ENCODE data around the gene ZCCHC24. TPM values are rescaled to one million over a fixed set of nuclear protein-coding genes. Genes with fewer than 3 reads are reported as not detected.
"Not testable (repeated sequence)": the region's sequence is repeated elsewhere in the genome, so short reads cannot be mapped to it uniquely, and the experiment has no call there.

ZCCHC24 gene
- total RNA-seq, 4 donors from 2014 or later = 2.8 to 39.6 (median 9.3) TPM

- Histone ChIP-seq H3K4me3 (no peak overlapping the region), H3K9me3 (no peaks in the 10 kb centered on the region), H3K36me3 (no peaks in the 10 kb centered on the region), H3K27me3 (no peaks in the 10 kb centered on the region), H3K27ac (no peak overlapping the region), H3K4me1 (peaks cover 0 to 6% (median 2%) of the 10 kb centered on the region in 4 donors)
- DNase-seq = peak in 1 of 3 donors; percentile 26
- TF ChIP-seq POLR2A (IDR thresholded peaks at IDR 0.05) (no peak), CTCF (IDR thresholded peaks at IDR 0.05) (no peak)
Measured at GRCh38 chr10:79335094-79335469, 110.3 kb downstream of the ZCCHC24 start.

- no peak for TF ChIP-seq CTCF (IDR thresholded peaks at IDR 0.05)
- no peak for TF ChIP-seq POLR2A (IDR thresholded peaks at IDR 0.05)
- Histone ChIP-seq H3K4me1 (peaks cover 0 to 6% (median 2%) of the 10 kb centered on the region in 4 donors), H3K36me3 (no peaks in the 10 kb centered on the region), H3K9me3 (no peaks in the 10 kb centered on the region), H3K27ac (no peak overlapping the region), H3K27me3 (no peaks in the 10 kb centered on the region), H3K4me3 (no peak overlapping the region)
- no peak for DNase-seq
Measured at GRCh38 chr10:79334573-79334972, 110.9 kb downstream of the ZCCHC24 start.

- Histone ChIP-seq H3K4me3 (no peak overlapping the region), H3K27me3 (no peaks in the 10 kb centered on the region), H3K27ac (no peak overlapping the region), H3K36me3 (no peaks in the 10 kb centered on the region), H3K4me1 (peaks cover 0 to 6% (median 2%) of the 10 kb centered on the region in 4 donors), H3K9me3 (no peaks in the 10 kb centered on the region)
- no peak for DNase-seq
- TF ChIP-seq POLR2A (IDR thresholded peaks at IDR 0.05) (no peak), CTCF (IDR thresholded peaks at IDR 0.05) (no peak)
Measured at GRCh38 chr10:79333513-79333912, 111.9 kb downstream of the ZCCHC24 start.

- not testable (repeated sequence) for H3K4me3 ChIP-seq, H3K9me3 ChIP-seq, H3K4me1 ChIP-seq, H3K36me3 ChIP-seq, H3K27ac ChIP-seq, H3K27me3 ChIP-seq, DNase-seq
Measured at GRCh38 chr10:79332610-79333315, 112.7 kb downstream of the ZCCHC24 start.

Other genes with a start within 250 kb of the ZCCHC24 start
- gene PPIF, start 98.2 kb downstream of the ZCCHC24 start, total RNA-seq = 10 to 100 TPM; 35.7 to 57.8 (median 45.0) TPM
- gene EIF5AL1, start 66.9 kb upstream of the ZCCHC24 start, total RNA-seq = under 1 TPM in 1 of 4 donors, not detected in 3; 0.53 TPM
- gene SFTPA2, start 114.8 kb upstream of the ZCCHC24 start, total RNA-seq = not detected
- not detected for gene SFTPA1, start 165.3 kb upstream of the ZCCHC24 start, total RNA-seq

All from Peyer's patch (tissue), 4 donors.